ENCODE measurements around the gene LRRC37A3.
"Not testable (repeated sequence)": the region's sequence is repeated elsewhere in the genome, so short reads cannot be mapped to it uniquely, and the experiment has no call there.

LRRC37A3 gene

GRCh38 chr17:64919289-64920025 is at the start of gene LRRC37A3:
Gene LRRC37A3 (minus strand): TSS chr17:64919478. CDS start chr17:64897257, 22,221 bp downstream.
- DNase-seq (ENCODE audit: low read depth): peak; percentile 98

GRCh38 chr17:64965873-64966287 is 46.6 kb upstream of the LRRC37A3 start:
- peak; percentile 83 for DNase-seq (ENCODE audit: low read depth)

GRCh38 chr17:64965256-64965872 is 46.1 kb upstream of the LRRC37A3 start:
- not testable (repeated sequence) for DNase-seq (ENCODE audit: low read depth)

GRCh38 chr17:64964796-64965195 is 45.5 kb upstream of the LRRC37A3 start:
- no peak for DNase-seq (ENCODE audit: low read depth)

GRCh38 chr17:64963814-64964213 is 44.5 kb upstream of the LRRC37A3 start:
- DNase-seq (ENCODE audit: low read depth): not testable (repeated sequence)

- peak; percentile 17 for DNase-seq (ENCODE audit: low read depth)
Observed at GRCh38 chr17:64961563-64962378, 42.5 kb upstream of the LRRC37A3 start.

GRCh38 chr17:64951877-64952276 is 32.6 kb upstream of the LRRC37A3 start:
- no peak for DNase-seq (ENCODE audit: low read depth)

- no peak for DNase-seq (ENCODE audit: low read depth)
Observed at GRCh38 chr17:64950871-64951270, 31.6 kb upstream of the LRRC37A3 start.

GRCh38 chr17:64947152-64947551 is 27.9 kb upstream of the LRRC37A3 start:
- DNase-seq (ENCODE audit: low read depth): no peak

- DNase-seq (ENCODE audit: low read depth): no peak
Observed at GRCh38 chr17:64941761-64942160, 22.5 kb upstream of the LRRC37A3 start.

- no peak for DNase-seq (ENCODE audit: low read depth)
Observed at GRCh38 chr17:64941045-64941444, 21.8 kb upstream of the LRRC37A3 start.

- DNase-seq (ENCODE audit: low read depth): no peak
Observed at GRCh38 chr17:64940055-64940454, 20.8 kb upstream of the LRRC37A3 start.

- DNase-seq (ENCODE audit: low read depth): peak; percentile 37
Observed at GRCh38 chr17:64938925-64939474, 19.7 kb upstream of the LRRC37A3 start.

GRCh38 chr17:64938290-64938689 is 19.0 kb upstream of the LRRC37A3 start:
- DNase-seq (ENCODE audit: low read depth): no peak

GRCh38 chr17:64936117-64936516 is 16.8 kb upstream of the LRRC37A3 start:
- DNase-seq (ENCODE audit: low read depth): no peak

GRCh38 chr17:64934284-64934778 is 15.1 kb upstream of the LRRC37A3 start:
- not testable (repeated sequence) for DNase-seq (ENCODE audit: low read depth)

GRCh38 chr17:64932850-64933249 is 13.6 kb upstream of the LRRC37A3 start:
- not testable (repeated sequence) for DNase-seq (ENCODE audit: low read depth)

- not testable (repeated sequence) for DNase-seq (ENCODE audit: low read depth)
Observed at GRCh38 chr17:64930374-64930773, 11.1 kb upstream of the LRRC37A3 start.

GRCh38 chr17:64929419-64930209 is 10.3 kb upstream of the LRRC37A3 start:
- not testable (repeated sequence) for DNase-seq (ENCODE audit: low read depth)

- DNase-seq (ENCODE audit: low read depth): not testable (repeated sequence)
Observed at GRCh38 chr17:64928701-64929100, 9.4 kb upstream of the LRRC37A3 start.

- DNase-seq (ENCODE audit: low read depth): not testable (repeated sequence)
Observed at GRCh38 chr17:64927444-64927843, 8.2 kb upstream of the LRRC37A3 start.
